ENCODE measurements around the gene PSENEN.

GRCh38 chr19:35739275-35740107, 6.0 kb upstream of the PSENEN start:
- TF ChIP-seq PATZ1 (CRISPR knock-in tag; IDR thresholded peaks at IDR 0.05; ENCODE audit: borderline replicate concordance) (no peak), GLIS3 (CRISPR knock-in tag; IDR thresholded peaks at IDR 0.05) (no peak), ISL1 (CRISPR knock-in tag; IDR thresholded peaks at IDR 0.05) (no peak), CSDC2 (CRISPR knock-in tag; IDR thresholded peaks at IDR 0.05) (no peak), CREB5 (CRISPR knock-in tag; IDR thresholded peaks at IDR 0.05; ENCODE audit: low read depth) (no peak), ARNTL (CRISPR knock-in tag; IDR thresholded peaks at IDR 0.05; ENCODE audit: borderline replicate concordance, low read depth) (no peak)

Data from SK-N-SH treated with all-trans-retinoic acid at 6 μM for 48 hours (cell line).